Ovary (tissue), 9 donors: ENCODE results near the gene UNC13B. TPM values are rescaled to one million over a fixed set of nuclear protein-coding genes. Genes with fewer than 3 reads are reported as not detected.

Experiments
- polyA plus RNA-seq, 2 donors: library from polyadenylated mRNA; stranded (reverse); fragments of 200-250 nt in 1 of 2; fragments of 350-450 nt in 1 of 2; fragmentation: Illumina TruSeq in 1 of 2; extraction: RNeasy Lipid Tissue Mini Kit (QIAGEN cat#74804) in 1 of 2; gene quantifications; one replicate each; pipeline ENCODE4 v1.2.3, GENCODE V29; 2013 to 2014
- total RNA-seq, 7 donors: library from RNA; depleted of rRNA in 2 of 7; stranded (reverse); fragments of >200 nt in 2 of 7; fragmentation: NEBNext Ultra II Directional in 3 of 7; extraction: Animal tissue kit (Norgen Biotek cat#: 25700) in 3 of 7; gene quantifications; one replicate each; pipeline versions ENCODE4 v1.1.0 to v1.2.4, GENCODE V29; 2016 to 2023
- donor health status: DM: no; HTN: no; CAD: no; lungs with moderate emphysema.
- donor health status: DM: no; HTN: no; CAD: no.
- donor health status: Bipolar disorder and iron deficiency.
- donor health status: DM: yes; HTN: yes; CAD: no.
- donor health status: DM: no; HTN: no; CAD: no.
- donor health status: DM: yes; HTN: yes; CAD: no.

UNC13B gene
- total and polyA plus RNA-seq, 9 donors = 5.7 to 30.2 (median 16.6) TPM

Other genes starting within 250 kb of the UNC13B start
- 1 to 10 TPM in 1 of 7 donors, under 1 TPM in 5, not detected in 1; 0.20 to 1.0 (median 0.45) TPM for gene PHF24, start 203.7 kb upstream of the UNC13B start, total RNA-seq
- under 1 TPM; 0.10 to 0.42 TPM for gene PHF24, start 203.7 kb upstream of the UNC13B start, polyA plus RNA-seq
- gene DNAJB5, start 172.3 kb upstream of the UNC13B start, total RNA-seq = 10 to 100 TPM in 4 of 7 donors, 1 to 10 TPM in 3; 6.4 to 21.0 (median 11.8) TPM
- 10 to 100 TPM in 1 of 2 donors, 1 to 10 TPM in 1; 5.7 to 23.0 TPM for gene DNAJB5, start 172.3 kb upstream of the UNC13B start, polyA plus RNA-seq
- gene VCP, start 89.4 kb upstream of the UNC13B start, total RNA-seq = 100 to 1,000 TPM in 6 of 7 donors, 10 to 100 TPM in 1; 78.0 to 178 (median 149) TPM
- 100 to 1,000 TPM in 1 of 2 donors, 10 to 100 TPM in 1; 91.6 to 276 TPM for gene VCP, start 89.4 kb upstream of the UNC13B start, polyA plus RNA-seq
- gene FANCG, start 82.1 kb upstream of the UNC13B start, total RNA-seq = 10 to 100 TPM in 5 of 7 donors, 1 to 10 TPM in 2; 6.7 to 17.2 (median 12.4) TPM
- 10 to 100 TPM; 10.8 to 26.1 TPM for gene FANCG, start 82.1 kb upstream of the UNC13B start, polyA plus RNA-seq
- 10 to 100 TPM; 12.9 to 22.8 (median 19.6) TPM for gene PIGO, start 65.4 kb upstream of the UNC13B start, total RNA-seq
- gene PIGO, start 65.4 kb upstream of the UNC13B start, polyA plus RNA-seq = 10 to 100 TPM; 13.1 to 20.4 TPM
- gene STOML2, start 58.9 kb upstream of the UNC13B start, total RNA-seq = 10 to 100 TPM; 70.8 to 97.7 (median 84.1) TPM
- gene STOML2, start 58.9 kb upstream of the UNC13B start, polyA plus RNA-seq = 10 to 100 TPM; 70.1 to 81.5 TPM
- 1 to 10 TPM; 2.5 to 9.5 (median 6.9) TPM for gene ATOSB, start 46.1 kb upstream of the UNC13B start, total RNA-seq
- 10 to 100 TPM in 1 of 2 donors, 1 to 10 TPM in 1; 7.1 to 12.2 TPM for gene ATOSB, start 46.1 kb upstream of the UNC13B start, polyA plus RNA-seq